GM18870 (cell line): Measurements from ENCODE around the gene QRICH2.
"Not testable (repeated sequence)": the region's sequence is repeated elsewhere in the genome, so short reads cannot be mapped to it uniquely, and the experiment has no call there.

Experiments used
- ATAC-seq: cut with Tn5 transposase; IDR thresholded peaks from one replicate; pipeline ENCODE4 v1.9.1; 2021; ENCODE audit warnings: moderate library complexity; ENCODE audit not compliant: unreplicated experiment

The QRICH2 gene

GRCh38 chr17:76252040-76252954, 55.8 kb downstream of the QRICH2 start:
- no peak for ATAC-seq

- no peak for ATAC-seq
Observed at GRCh38 chr17:76251478-76252039, 56.5 kb downstream of the QRICH2 start.

GRCh38 chr17:76250141-76250540, 57.9 kb downstream of the QRICH2 start:
- ATAC-seq = no peak

GRCh38 chr17:76248013-76248782, 59.9 kb downstream of the QRICH2 start:
- no peak for ATAC-seq

DNA sequence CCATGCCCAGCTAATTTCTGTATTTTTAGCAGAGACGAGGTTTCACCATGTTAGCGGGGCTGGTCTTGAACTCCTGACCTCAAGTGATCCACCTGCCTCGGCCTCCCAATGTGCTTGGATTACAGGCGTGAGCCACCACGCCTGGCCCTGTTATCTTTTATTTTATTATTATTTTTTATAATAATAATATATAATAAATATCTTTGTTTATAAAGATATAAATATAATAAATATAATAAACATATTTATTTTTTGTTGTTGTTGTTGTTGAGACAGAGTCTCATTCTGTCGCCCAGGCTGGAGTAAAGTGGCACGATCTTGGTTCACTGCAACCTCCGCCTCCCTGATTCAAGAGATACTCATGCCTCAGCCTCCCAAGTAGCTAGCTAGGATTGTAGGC, 60.8 kb downstream of the QRICH2 start:
- ATAC-seq = no peak

DNA sequence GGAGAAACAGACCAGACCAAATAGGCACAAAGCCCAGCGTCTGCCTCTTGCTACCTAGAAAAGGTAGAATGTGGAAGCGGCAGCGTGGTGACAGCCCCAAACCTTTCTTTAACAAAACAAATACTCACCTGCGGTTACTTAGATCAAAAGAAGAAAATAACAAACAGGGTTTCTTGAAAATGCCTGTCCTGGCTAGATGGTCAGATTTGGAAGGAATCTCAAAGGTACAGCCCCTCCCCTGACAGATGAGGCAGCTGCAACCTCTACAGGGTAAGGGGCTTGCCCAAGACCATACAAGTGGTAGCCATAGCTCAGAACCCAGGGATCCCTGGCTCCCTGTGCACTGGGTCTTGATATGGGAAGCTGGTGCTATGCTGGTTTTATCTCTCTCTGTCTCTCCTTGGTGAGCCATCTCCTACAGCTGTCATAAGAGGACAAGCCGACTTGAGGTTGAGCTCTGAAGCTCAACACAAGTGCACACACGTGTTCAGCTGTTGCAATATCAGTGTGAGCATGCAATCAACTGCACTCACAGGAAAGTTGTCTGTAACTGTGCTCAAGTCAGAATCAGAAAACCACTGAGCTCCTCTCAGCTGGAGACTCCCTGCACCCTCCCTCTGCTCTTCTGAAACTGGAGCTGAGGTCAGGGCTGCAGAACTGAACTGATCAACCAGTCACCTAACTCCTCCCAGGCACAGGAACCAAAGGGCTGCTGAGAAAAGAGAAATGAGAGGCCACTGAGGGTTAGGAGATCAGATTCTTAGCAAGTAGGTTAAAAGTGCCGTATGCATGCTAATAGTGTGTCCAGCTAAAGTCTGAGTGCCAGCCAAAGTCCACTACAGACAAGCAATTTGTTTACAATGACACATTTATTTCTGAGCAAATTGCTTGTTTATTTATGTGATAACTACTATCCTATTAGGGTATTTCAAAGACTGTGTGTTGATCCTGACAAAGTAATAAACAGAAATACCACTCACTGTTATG, 61.7 kb downstream of the QRICH2 start:
- ATAC-seq = peak; percentile 87

DNA sequence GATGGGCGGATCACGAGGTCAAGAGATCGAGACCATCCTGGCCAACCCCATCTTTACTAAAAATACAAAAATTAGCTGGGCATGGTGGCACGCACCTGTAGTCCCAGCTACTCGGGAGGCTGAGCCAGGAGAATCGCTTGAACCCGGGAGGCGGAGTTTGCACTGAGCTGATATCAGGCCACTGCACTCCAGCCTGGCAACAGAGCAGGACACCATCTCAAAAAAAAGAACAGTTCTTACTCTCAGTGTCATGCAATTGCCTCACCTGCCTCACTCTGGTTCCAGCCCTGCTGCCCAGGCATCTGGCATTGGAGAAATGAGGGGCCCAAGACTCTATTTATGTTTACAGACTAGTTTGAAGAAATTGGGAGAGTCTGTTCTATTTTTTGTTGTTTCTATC, 63.4 kb downstream of the QRICH2 start:
- ATAC-seq = not testable (repeated sequence)

DNA sequence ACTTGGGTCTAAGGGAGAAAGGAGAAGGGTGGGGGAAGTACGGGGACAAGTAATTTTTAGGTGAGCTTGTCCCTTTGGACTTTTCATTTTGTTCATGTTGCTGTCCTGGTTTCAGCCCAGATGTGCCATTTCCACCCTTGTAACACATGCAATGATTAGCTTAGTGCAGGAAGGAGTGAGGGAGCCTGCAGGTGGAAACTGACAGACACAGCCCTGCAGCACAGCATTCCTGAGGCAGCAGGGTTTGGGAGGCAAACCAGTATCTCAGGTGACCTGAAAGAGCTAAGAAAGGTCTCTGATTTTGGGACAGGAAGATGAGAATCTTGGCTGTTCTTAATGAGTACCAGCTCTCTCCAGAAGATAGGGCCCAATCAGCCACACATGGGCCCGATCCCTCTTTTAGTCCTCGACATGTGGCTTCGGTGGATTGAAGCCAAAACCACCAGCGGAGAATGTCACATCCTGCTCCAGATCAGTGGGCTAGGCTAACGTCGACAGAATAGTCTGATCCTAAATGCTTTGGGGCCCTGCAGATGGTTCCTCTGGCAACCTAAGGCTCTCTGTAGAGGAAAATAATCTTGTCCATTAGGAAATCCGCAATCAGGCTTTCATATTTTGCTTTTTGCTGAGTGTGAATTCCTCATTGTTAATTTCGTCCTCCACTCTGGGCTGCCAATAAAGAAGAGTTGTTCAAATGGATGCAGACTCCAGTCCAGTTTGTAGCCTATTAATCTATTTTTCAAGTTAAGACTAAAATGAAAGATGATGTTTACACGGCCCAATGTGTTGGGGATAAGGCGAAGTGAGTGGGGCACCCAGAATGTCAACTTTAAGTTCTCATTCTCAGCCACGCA, 64.0 kb downstream of the QRICH2 start:
- no peak for ATAC-seq

DNA sequence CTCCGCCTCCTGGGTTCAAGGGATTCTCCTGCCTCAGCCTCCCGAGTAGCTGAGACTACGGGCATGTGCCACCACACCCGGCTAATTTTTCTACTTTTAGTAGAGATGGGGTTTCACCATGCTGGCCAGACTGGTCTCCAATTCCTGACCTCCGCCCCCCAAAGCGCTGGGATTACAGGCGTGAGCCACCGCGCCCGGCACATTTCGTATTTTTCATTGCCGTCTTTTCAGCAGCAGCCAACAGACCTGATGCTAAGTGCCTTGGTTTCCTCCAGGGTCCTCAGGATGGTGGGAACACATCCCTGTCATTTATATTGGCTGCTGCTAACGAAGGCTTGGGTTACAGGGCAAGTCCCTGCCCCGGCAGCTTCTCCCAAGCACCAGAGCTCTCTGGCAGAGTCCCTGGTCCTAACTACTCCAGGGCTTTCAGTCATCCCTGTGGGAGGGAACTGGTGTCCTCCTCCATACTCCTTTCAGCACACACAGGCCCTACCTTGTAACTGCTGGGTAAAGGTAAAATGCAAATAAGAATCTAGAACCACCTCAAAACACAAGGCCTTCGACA, 66.3 kb downstream of the QRICH2 start:
- ATAC-seq = no peak

- no peak for ATAC-seq
Observed at GRCh38 chr17:76241204-76241538, 66.9 kb downstream of the QRICH2 start.

DNA sequence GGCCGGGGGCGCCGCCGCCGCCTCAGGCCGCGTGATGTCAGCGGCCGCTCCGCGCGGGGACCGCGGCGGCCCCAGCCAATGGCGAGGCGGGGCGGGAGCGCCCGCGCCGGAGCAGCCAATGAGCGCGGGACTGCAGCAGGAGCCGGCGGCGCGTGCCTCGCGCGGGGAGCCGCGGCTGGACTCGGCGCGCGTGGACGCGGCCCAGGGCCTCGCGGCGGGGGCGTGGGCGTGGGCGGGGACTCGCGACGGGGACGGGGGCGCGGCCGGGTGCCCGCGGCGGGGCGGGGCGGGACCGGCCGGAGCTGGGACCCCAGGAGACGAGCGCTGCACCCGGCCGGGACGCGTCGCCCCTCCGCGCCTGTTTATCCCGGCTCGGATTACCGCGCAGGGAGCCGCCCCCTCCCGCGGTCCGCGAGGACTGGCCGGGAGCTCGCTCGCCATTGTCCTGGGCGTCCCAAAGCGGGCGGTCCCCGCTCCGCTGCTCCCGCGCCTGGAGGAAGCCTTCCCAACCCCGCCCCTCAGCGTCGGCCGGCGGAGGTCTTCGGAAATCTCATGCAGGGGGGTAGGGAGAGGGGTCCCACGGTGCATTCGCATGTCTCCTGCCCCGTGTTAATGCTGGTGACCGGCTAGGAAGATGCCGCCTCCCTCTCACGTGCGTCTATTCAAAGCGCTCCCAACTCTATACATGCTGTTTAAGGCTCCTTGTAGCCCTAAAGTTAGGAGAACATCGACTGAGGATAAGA, 67.4 kb downstream of the QRICH2 start, which contains the start of gene RNF157:
TSS of gene RNF157 (minus strand) at position 33 of the 743 bp plus-strand sequence. CDS start 253 bp downstream, outside the sequence.
- no peak for ATAC-seq

DNA sequence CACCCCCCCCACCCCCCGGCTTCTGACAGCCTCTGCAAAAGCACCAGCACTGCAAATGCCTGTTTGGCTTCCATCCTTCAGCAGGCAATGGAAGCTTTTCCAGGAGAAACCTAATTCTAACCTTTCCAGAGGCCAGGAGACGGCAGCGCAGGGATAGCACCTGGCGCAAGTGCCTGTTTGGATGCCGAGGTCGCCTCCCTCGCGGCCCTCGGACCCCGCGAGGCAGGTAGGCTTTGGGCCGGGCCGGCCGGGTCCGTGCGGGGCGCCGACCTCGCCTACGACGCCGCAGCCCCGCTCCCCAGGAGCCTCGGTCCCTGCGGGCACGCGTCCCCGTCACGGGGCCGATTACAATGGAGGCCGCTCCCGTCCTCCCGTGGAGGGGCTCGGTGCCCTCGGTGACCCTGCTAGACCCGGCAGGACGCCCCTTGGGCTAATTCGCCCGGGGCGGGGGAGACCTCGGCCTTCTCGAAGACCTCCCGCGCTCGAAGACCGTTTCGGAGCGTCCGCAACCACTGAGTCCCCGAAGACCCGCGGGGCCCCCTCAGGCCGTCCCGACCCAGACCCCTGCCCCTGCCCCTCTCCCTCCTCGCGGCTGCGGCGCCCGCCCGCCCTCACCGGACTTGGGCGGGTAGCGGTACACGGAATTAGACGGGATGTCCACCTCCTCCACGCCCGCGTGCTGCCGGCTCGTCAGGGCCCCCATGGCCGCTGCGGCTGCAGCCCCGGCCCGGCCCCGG, 68.4 kb downstream of the QRICH2 start:
- no peak for ATAC-seq

DNA sequence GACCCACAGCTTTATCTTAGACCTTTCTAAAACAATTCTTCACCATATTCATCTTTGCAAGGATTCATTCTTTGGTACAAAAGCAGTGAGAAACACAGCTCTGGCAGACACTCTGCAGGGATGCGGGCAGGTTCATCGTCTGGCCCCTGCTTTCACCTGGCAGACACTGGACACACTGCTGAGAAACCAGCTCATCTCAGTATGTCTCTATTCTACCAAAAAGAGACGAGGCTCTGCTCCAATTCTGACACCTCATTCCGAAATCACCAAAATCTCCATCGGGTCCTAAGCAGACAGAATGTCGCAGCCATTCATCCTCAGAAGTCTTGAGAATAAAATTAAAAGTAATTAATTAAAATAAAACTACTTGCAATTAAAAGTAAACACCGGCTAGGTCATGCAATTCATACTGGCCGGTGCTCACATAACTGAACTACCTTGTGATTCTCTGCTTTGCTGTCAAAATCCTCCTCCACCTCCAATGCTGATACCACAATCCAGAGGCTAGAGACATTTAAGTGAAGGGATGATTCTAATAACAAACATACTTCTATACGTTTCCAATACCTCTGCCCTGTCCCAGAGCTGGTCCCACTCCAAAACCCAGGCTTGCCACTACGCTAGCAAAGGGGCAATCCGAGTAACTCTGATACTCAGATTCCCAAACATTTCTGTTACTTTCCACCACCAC, 69.1 kb downstream of the QRICH2 start:
- ATAC-seq = no peak

DNA sequence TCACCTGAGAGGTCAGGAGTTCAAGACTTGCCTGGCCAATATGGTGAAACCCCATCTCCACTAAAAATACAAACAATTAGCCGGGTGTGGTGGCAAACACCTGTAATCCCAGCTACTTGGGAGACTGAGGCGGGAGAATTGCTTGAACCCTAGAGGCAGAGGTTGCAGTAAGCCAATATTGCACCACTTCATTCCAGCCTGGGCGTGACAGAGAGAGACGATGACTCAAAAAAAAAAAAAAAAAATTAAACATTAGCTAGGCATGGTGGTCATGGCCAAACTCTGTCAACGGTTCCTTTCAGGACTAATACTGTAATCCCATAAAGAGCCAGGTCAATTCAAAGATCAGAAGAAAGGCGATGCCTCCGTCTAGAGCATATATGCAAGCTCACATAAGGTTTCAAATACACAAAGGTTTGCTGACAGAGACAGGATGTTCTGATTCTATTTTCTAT, 70.2 kb downstream of the QRICH2 start:
- ATAC-seq = no peak

GRCh38 chr17:76236603-76237002, 71.5 kb downstream of the QRICH2 start:
- no peak for ATAC-seq

DNA sequence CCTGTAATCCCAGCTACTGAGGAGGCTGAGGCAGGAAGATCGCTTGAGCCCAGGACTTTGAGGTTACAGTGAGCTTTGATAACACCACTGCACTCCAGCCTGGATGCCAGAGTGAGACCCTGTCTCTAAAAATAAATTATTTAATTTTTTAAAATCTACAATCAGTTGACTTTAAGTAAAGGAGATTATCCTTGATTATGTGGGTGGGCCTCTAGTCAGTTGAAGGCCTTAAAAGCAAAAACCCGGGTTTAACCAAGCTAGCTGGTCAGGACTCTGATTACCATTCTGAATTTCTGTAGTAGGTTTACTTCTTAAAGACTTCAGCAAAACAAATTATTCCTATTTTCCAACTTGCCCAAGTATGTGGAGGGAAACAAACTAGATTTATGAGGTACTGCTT, 72.2 kb downstream of the QRICH2 start:
- no peak for ATAC-seq

DNA sequence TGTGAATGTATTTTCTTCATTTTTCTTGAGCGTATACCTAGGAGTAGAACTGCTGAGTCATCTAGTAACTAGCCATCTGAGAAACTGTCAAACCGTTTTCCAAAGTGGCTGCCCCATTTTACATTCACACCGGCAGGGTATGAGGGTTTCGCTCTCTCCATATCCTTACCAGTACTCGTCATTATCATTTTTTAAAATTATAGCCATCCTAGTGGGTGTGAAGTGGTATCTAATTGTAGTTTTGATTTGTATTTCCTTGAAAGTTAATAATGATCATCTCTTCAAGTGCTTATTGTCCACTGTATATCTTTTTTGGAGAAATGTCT, 73.8 kb downstream of the QRICH2 start:
- ATAC-seq = no peak
